Measurements from ENCODE around the gene OR8G1. TPM values are rescaled to one million over a fixed set of nuclear protein-coding genes. Genes with fewer than 3 reads are reported as not detected.

Gene OR8G1
- polyA plus RNA-seq, 1 donor (not counting 4 experiments of a cell fraction or from before 2014, with no cell fraction given), result not detected

DNA sequence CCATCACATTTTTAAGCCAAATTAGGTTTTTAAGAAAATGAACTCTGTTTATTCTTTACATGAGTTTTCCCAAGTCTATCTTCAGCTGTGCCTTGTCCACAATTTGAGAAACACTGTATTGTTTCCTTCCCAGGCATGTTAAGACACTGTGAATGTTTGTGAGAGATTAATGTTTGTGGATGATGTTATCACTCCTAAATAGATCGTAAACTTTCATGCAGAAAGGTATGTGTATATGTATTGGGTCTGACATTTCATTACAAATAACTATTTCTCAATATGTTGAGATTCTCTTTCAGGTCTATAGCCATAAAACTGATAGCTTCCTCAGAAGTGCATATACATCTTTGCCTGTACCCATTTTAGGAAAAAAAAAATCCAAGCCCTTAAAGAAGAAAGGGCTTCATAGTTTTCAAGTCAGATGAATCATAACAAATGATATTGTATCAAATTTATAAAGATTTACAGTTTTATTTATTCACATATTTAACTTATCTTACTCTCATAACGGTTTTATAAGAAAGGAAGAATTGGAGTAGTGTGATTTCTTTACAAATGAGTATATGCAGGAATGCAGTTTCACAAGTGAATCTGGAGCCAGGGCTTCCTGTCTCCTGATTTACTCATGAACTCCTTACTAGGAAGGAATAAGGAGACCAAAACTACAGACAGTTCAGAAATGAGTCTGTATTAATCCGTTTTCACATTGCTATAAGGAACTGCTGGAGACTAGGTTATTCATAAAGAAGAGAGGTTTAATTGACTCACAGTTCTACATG is 61.6 kb downstream of the OR8G1 start:
- no peak overlapping the region for H3K27ac ChIP-seq (ENCODE audit: control insufficient read depth, insufficient read depth, low read length)
- H3K27me3 ChIP-seq (ENCODE audit: control insufficient read depth, extremely low read depth, insufficient read depth, low read length), result no peaks in the 10 kb centered on the region
- no peaks in the 10 kb centered on the region for H3K36me3 ChIP-seq (ENCODE audit: control insufficient read depth in 2 of 2, extremely low read depth in 1 of 2, insufficient read depth in 2 of 2, low read length in 2 of 2)
- no peaks in the 10 kb centered on the region for H3K4me1 ChIP-seq (ENCODE audit: control insufficient read depth, extremely low read depth, insufficient read depth, low read length)
- no peak overlapping the region for H3K4me3 ChIP-seq (ENCODE audit: control insufficient read depth in 2 of 3, extremely low read depth in 1 of 3, insufficient read depth in 2 of 3, low read depth in 1 of 3, low read length in 3 of 3)
- H3K9me1 ChIP-seq (ENCODE audit: control insufficient read depth, extremely low read depth, insufficient read depth, low read length), result no peaks in the 10 kb centered on the region
- no peak overlapping the region for H2AFZ ChIP-seq (ENCODE audit: control insufficient read depth, low read length)
- TF ChIP-seq, protein P1, sequence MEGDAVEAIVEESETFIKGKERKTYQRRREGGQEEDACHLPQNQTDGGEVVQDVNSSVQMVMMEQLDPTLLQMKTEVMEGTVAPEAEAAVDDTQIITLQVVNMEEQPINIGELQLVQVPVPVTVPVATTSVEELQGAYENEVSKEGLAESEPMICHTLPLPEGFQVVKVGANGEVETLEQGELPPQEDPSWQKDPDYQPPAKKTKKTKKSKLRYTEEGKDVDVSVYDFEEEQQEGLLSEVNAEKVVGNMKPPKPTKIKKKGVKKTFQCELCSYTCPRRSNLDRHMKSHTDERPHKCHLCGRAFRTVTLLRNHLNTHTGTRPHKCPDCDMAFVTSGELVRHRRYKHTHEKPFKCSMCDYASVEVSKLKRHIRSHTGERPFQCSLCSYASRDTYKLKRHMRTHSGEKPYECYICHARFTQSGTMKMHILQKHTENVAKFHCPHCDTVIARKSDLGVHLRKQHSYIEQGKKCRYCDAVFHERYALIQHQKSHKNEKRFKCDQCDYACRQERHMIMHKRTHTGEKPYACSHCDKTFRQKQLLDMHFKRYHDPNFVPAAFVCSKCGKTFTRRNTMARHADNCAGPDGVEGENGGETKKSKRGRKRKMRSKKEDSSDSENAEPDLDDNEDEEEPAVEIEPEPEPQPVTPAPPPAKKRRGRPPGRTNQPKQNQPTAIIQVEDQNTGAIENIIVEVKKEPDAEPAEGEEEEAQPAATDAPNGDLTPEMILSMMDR (optimal IDR thresholded peaks at IDR 0.05 in 1 of 3, IDR thresholded peaks at IDR 0.05 in 1 of 3, conservative IDR thresholded peaks at IDR 0.05 in 1 of 3; ENCODE audit: extremely low read depth in 1 of 3, insufficient read depth in 2 of 3, low read length in 3 of 3), result no peak
- no peak for TF ChIP-seq EZH2 (IDR thresholded peaks at IDR 0.05; ENCODE audit: low read length)
- no peak overlapping the region for H3K4me2 ChIP-seq (ENCODE audit: control insufficient read depth, extremely low read depth, insufficient read depth, low read depth, low read length)
- dilution Hi-C loops (cut with MboI; ENCODE audit: extremely low pct_ligation_motif_present, low sequenced_read_pairs), result no loop called here
- no peak overlapping the region for H3K9ac ChIP-seq (ENCODE audit: control insufficient read depth, extremely low read depth, insufficient read depth, low read length)
- FAIRE-seq (no peak), DNase-seq (ENCODE audit: low read depth, low spot score) (no peak)
- H3K9me3 ChIP-seq (ENCODE audit: control insufficient read depth, low read depth, low read length), result no peaks in the 10 kb centered on the region
- H4K20me1 ChIP-seq (ENCODE audit: control insufficient read depth, extremely low read depth, insufficient read depth, low read length), result no peaks in the 10 kb centered on the region
- H3K79me2 ChIP-seq (ENCODE audit: control insufficient read depth, insufficient read depth, low read length), result no peaks in the 10 kb centered on the region

Other genes starting within 250 kb of the OR8G1 start
- not detected in 3 replicates for gene OR10G6, start 245.9 kb upstream of the OR8G1 start, polyA plus RNA-seq
- not detected in 3 replicates for gene OR10G4, start 228.1 kb upstream of the OR8G1 start, polyA plus RNA-seq
- not detected in 3 replicates for gene OR10G9, start 218.1 kb upstream of the OR8G1 start, polyA plus RNA-seq
- not detected in 3 replicates for gene OR10G8, start 214.3 kb upstream of the OR8G1 start, polyA plus RNA-seq
- gene OR10G7, start 199.8 kb upstream of the OR8G1 start, polyA plus RNA-seq, result not detected in 3 replicates
- 29.7 to 39.5 TPM (median 36.4 TPM) in 3 replicates for gene VWA5A, start 125.6 kb upstream of the OR8G1 start, polyA plus RNA-seq
- gene OR10D3, start 57.8 kb upstream of the OR8G1 start, polyA plus RNA-seq, result not detected in 3 replicates
- gene OR8G5, start 15.3 kb downstream of the OR8G1 start, polyA plus RNA-seq, result 0.06 TPM in 1 of 3 replicates, not detected in the others
- gene OR8D1, start 72.9 kb downstream of the OR8G1 start, polyA plus RNA-seq, result not detected in 3 replicates
- gene OR8D2, start 79.1 kb downstream of the OR8G1 start, polyA plus RNA-seq, result not detected in 3 replicates
- not detected in 3 replicates for gene OR8B2, start 143.4 kb downstream of the OR8G1 start, polyA plus RNA-seq
- not detected in 3 replicates for gene OR8B3, start 157.9 kb downstream of the OR8G1 start, polyA plus RNA-seq
- gene OR8B4, start 183.8 kb downstream of the OR8G1 start, polyA plus RNA-seq, result not detected in 3 replicates
- not detected in 3 replicates for gene OR8B8, start 204.6 kb downstream of the OR8G1 start, polyA plus RNA-seq

All from keratinocyte (primary cell).